ENCODE data around the gene DAPL1.

DNA sequence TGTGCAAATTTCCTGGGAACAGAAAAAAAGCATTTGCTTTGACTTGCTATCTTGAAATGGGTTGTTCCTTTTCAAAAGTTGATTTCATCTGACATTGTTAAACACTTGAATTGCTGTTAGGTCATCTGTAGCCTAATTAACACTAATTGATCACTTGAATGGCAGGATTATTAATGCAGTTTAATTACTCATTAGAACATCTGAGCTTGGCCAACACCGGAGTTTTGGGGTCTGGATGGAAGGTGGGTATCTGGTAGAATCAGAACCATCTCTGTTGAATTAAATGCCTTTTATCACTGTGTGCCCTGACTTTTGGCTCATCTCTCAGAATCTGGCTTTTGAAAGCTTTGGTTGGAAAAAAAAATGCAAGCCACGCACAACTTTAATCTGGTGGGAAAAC, 8.4 kb downstream of the DAPL1 start:
- no peak for TF ChIP-seq POLR2A (IDR thresholded peaks at IDR 0.05)
- TF ChIP-seq, protein P1, sequence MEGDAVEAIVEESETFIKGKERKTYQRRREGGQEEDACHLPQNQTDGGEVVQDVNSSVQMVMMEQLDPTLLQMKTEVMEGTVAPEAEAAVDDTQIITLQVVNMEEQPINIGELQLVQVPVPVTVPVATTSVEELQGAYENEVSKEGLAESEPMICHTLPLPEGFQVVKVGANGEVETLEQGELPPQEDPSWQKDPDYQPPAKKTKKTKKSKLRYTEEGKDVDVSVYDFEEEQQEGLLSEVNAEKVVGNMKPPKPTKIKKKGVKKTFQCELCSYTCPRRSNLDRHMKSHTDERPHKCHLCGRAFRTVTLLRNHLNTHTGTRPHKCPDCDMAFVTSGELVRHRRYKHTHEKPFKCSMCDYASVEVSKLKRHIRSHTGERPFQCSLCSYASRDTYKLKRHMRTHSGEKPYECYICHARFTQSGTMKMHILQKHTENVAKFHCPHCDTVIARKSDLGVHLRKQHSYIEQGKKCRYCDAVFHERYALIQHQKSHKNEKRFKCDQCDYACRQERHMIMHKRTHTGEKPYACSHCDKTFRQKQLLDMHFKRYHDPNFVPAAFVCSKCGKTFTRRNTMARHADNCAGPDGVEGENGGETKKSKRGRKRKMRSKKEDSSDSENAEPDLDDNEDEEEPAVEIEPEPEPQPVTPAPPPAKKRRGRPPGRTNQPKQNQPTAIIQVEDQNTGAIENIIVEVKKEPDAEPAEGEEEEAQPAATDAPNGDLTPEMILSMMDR (IDR thresholded peaks at IDR 0.05), result no peak
